HG03521 (cell line): ENCODE results near the gene ARHGAP21.
A peak's percentile ranks its signal among the peaks of the same experiment; 100 is the strongest.

Experiments
- ATAC-seq: cut with Tn5 transposase; IDR thresholded peaks from one replicate; pipeline ENCODE4 v1.9.1; 2021; ENCODE audit warnings: mild to moderate bottlenecking, moderate library complexity; ENCODE audit not compliant: unreplicated experiment

Gene ARHGAP21

DNA sequence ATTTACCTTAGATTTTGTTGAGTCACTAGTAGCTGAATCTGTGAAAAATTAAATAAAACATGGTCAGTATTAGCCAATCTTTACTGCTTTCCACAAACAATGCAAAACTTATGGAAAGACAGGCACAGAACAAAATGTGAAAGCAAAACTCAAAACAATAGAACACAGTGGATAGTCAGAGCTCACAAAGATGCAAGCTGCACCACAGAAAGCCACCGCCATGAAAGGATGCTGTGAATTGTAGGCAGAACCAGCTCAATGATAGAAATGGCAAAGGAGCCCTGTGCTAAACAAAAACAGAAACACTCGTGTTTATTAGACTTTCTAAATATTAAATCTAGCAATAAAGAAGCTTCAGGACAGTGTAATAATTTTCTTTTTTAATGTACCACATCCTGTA lies 134.4 kb downstream of the ARHGAP21 start:
- ATAC-seq = no peak

DNA sequence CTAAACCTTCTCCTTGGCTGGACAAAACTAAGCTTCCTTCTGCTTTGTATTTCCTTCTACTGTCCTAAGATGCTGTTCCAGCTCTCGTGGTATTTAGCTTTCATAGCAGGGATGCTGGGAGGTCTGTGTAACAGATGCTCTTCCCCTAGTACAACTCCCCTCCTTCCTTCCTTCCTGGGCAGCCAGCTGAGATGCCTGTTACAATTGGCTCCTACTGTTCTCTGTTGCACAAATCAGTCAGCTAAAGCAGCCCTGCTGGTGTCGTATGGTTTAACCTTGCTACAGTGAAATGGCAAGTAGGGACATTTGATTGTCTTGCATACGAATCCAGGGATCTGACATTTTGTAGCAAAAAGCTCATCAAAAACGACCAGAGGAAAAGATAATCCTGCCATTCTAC lies 143.8 kb downstream of the ARHGAP21 start:
- ATAC-seq = no peak

DNA sequence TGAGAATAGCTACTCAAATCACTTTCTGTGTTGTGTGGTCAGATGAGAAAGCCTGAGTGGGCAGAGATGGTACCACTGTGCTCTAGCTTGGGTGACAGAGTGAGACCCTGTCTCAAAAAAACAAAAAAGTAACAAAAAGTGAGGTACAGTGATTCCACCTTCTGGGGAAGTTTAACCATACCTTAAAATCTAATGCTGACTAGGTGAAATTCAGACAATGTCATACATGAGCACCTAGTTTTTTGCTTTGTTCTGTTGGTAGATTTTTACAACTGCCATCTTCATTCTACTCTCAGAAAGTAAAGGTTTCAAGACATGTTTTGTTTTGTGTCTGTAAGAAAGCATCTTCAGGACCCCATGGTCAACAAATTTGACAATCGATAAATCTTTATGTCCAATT lies 144.2 kb downstream of the ARHGAP21 start:
- no peak for ATAC-seq

DNA sequence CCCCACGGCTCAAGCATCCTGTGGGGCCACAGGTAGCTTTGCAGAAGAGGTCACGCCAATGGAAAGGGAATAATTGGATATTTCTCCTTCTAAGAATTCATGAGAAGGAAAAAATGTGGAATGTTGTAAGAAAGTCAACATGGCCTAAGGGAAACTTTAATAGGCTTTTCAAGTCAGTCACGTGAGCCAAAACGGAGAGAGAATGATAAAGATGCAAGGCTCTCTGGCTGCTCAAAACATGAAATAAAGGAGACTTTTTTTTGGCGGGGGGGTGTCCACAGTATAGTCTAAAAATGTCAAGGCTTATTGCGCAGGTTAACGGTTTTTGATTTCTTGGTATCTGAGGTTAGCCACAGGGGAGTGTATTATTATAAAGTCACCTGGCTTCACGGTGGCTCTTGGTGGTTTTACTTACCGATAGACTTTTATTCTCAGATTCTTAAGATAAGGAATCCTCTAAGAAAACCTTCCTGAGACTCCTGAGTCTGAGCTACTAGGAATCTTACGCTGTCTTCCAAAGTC lies 148.1 kb downstream of the ARHGAP21 start:
- no peak for ATAC-seq

DNA sequence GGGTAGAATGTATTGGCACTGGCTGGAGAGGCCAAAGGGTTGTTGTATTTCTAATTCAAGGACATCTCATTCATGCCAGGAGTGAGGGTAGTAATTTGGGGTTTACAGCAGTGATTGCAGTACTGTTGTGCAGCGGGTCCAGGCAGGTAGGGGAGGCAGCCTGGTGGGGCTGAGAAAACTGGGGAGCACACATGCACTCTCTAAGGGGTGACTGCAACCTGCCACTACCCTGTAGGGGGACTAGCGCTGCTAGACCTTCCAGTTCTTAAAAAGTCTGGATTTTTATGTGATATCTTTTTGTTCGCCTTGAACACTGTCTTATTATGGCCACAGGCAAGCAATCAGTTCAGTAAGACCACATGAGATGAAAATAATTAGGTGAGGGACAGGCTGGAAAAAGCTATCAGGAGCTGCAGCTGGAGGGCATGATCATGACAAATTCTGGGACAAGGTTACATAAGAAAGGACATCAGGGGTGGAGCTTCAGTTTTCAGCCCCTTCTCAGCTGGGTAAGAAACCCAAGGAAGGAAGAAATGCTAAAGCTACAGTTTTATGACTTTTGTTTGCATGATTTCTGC lies 149.0 kb downstream of the ARHGAP21 start:
- ATAC-seq = no peak

DNA sequence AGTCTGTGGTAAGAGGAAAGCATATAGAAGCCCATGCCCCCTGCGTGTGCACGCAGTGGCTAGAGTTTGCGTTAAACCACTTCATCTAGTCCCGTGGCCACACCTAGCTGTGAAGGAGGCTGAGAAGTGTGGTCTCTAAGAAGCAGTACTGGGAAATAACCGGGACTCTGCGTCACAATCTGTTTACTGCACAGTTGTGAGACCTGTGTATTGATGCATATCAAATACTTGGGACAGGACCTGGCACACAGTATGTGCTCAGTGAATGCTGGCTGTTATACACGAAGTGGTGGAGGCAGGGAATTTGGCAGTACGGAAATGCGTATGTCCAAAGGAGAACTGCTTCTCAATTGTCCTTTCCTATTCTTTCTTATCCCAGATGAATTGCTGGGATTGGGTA lies 149.5 kb downstream of the ARHGAP21 start:
- ATAC-seq = no peak

DNA sequence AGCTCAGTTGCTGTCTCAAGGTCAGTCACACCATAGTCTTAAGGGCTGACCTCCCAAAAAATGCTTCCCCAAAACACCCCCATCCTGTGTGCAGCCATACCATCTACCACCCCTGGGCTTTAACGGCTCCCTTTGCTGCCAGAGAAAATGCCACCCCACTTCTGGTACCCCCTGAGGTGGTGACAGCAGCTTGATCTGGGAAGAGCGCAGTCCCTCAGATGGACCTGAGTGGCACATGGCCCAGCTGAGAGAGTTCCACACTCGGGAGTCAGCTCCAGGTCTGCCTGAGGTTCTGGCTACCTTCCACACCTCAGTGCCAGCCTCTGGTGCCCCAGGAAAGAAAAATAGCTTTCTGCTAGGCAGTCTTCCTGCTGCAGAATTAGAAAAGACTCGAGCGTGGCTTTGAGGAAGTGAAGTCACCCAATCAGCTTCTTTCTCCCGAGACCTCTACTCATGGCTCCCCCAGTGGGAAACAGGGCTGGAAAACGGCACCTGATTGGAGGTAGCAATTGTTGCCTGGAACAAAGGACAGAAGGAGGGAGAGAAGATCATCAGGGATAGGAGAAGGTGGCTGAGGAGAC lies 151.7 kb downstream of the ARHGAP21 start:
- ATAC-seq = no peak

DNA sequence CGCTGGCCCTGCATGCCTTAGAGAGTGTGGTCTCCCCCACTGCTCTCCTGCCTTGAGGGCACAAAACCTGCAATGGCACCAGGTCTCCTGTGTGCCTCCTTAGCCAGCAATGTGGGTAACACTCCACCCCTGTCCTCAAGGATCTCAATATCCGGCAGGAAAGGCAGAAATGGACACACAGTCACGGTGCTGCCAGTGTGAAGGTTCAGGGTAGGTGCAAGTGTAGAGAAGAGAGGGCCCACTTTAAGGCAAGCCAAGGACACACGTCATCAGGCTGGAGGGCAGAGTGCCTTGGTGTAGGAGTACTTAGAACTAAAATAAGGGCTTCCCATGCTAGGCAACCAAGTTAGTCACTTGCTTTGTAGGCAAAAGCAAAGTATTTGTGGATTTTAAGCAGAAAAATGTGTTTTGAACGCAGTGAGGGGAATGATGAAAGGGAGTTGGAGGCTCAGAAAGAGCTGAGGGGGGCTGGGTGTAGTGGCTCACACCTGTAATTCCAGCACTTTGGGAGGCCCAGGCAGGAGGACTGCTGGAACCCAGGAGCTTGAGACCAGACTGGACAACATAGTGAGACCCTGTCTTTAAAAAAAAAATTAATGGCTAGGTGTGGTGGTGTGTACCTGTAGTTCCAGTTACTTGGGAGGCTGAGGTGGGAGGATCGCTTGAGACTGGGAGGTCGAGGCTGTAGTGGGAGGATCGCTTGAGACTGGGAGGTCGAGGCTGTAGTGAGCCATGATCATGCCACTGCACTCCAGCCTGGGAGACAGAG lies 152.8 kb downstream of the ARHGAP21 start:
- no peak for ATAC-seq

DNA sequence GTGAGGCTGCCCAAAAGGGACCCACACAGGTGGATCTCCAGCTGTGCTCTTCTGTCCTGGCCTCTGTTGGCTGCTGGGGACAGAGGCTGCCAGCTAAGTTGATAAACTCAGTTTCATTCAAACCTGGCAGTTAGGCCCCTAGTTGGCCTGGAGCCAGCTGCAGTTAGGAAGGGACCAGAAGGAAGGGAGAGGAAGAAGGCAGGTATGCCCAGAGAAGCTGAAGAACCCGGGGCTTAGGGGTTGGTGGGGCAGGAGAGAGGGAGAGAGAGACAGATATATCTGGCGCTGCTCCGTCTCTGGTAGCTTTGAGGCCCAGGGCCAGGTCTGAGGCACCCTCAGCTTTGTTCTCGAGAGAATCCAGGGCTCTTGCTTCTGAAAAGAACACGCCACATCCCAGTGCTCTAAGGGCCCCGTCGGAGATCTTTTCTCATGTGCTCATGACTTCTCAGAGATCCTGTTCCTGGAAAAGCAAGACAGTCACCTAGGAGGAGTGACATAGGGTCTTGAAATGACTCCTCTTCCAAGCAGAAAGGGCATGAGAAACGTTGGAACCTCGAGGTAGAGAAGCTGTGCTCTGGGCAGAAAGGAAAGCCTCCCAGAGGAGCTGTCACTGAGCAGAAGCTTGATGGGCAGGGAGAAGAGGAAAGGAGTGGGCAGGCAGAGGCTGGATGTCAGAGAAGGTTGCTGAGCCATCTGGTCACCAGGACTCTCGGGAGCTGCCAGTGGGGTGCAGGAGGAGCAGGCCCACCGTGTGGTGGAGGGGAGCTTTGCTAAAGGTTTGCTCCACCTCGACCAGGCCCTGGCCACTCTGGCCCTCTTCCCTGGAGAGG lies 153.6 kb downstream of the ARHGAP21 start:
- ATAC-seq = no peak

DNA sequence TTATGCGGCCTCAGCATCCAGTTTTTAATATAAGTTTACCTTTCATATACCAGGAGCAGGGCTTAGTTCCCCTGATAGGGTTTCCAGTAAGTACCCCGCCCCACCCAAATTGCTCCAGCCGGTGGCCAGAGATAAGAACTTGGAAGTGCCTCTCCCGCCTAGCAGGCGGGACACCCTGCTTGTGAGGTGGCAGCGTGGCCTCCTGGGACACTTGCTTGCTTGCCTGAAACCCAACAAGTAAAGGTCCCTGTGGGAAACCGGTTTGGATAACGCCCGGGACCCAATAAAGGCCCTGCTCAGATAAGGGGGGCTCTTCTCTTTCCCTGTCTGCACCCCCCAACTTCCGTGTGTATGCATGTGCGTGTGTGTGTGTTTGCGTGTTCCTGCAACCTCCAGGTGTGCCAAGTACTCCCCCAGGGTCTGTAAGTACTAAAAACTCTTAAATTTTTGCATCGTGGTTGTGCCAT lies 154.3 kb downstream of the ARHGAP21 start:
- no peak for ATAC-seq

DNA sequence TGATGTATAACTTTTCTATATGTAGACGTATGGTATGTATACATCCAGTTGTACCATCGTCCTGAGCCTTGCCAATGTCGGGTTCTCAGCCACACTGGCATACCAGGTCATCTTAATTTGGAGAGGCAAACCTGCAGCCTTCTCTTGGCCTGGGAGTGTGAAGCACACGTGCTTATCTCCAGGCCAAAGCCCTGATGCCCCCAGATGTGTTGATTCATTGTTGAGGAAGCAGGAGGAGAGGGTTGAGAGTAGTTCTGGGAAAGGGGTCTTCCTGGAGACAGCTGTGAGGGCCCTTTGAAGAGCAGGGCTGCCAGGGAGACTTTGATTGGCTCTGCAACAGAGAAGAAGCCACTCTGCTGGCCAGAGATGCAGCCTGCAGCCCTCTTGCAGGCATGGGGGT lies 155.6 kb downstream of the ARHGAP21 start:
- ATAC-seq = no peak

DNA sequence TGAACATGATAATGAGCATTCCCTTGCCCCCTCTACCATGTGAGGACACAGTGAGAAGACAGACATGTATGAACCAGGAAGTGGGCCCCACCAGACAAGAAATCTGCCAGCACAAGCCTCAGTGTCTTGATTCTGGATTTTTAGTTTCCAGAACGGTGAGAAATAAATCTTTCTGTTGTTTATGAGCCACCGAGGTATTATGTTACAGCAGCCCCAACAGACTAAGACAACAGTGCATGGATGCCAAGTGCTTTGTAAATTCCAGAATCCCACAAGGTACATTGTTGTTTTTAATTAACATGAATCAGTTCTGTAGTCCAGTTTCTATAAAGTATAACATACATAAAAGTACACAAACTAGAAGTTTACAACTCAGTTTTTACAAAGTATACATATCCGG lies 162.2 kb downstream of the ARHGAP21 start:
- ATAC-seq = no peak

DNA sequence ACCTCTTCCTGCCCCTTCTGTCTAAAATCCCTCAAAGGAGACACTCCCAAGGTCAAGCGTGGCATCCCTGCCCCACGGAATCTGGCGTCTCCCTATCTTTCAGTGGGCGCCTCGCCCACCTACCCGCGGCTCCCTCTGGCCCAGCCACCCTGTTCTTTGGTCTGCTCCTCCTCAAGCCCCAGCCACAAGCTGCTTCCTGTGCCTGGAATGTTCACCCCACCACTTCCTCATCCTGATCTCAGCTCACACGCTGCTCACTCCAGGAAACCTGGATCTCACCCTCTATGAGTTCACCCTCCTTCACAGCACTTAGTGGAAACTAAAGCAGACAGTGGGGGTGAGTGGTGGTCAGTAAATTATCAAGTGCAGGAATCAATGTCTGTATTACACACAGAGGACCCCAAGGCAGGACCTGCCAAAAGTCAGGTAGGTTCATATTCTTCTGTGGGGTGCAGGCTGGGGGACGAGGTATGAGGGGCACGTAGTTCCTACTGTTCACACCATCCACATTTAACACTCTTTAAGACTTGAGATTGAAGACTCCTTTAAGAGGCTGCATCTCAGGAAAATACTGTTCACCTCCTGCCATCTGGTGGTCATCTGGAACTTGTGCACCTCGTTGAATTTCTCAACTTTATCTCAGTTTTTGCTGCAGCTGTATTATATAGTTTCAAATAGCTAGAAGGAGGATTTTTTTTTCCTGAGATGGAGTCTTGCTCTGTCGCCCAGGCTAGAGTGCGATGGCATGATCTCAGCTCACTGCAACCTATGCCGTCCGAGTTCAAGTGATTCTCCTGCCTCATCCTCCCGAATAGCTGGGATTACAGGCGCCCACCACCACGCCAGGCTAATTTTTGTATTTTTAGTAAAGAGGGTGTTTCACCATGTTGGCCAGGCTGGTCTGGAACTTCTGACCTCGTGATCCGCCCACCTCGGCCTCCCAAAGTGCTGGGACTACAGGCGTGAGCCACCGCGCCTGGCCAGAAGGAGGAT lies 166.6 kb downstream of the ARHGAP21 start:
- ATAC-seq = no peak

DNA sequence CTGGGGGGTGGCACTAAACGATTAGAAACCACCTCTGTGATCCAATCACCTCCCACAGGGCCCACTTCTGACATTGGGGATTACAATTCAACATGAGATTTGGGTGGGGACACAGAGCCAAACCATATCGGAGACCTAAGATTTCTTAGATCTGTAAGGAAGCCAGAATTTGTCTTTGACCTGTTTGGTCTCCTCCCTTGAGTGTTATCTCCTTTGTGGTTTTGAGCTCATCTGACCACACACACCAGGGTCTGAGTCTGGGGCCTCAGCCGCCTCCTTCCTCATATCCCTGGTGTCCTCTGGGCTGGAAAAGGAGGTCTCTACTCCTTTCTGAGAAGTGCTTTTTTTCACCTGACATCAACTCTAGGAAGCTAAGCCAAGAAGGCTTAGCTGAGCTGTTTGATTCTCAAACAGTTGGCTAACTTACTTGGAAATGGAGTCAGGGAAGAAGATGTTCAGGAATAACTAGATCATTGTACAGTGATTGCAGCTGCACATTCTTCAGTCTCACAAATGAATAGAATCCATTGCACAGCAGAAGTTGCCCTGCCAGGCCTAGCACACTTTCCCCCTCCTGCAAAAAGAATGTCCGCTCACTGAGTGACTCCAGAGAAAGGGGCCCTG lies 167.4 kb downstream of the ARHGAP21 start:
- no peak for ATAC-seq

DNA sequence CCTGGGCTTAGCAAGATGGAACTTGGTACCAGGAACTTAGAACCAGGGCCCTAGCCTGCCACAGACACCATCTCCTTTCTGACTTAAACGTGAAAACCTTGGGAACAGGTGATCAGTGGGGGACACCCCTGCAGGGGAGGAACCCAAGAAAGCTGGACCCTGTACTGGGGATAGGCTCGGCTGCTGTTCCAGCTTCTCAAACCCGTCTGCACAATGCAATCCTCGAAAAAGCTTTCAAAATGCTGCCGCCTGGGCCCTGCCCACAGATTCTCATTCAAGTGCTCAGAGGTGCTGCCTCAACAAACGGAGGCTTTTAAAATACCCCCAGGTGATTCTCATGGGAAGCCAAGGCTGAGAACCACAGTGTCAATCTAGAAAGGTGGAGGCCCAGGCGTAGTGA lies 169.7 kb downstream of the ARHGAP21 start:
- ATAC-seq = no peak

DNA sequence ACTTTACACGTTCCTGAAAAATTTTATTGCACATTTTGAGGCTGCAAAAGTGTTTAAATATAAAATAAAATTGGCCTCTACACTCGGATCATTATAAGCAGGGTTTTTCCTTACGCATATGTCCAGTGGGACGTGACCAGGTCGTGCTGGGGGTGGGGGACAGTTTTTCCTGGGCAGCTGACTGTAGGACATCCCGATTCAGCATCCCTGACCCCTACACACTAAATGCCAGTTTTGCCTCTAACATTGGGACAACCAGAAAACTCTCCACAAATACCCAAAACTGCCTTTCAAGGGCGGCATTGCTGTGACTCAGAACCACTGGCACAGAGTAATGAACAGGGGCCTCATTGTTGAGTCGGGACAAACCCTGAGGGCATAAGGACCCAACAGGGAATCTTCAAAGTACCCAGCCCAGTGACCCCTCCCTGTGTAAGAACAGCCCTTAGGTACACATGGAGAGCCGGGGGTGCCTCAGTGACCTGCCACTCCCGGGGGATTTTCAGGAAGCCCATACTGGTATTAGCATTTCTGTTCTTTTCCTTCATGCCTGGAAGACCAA lies 170.6 kb downstream of the ARHGAP21 start:
- no peak for ATAC-seq

DNA sequence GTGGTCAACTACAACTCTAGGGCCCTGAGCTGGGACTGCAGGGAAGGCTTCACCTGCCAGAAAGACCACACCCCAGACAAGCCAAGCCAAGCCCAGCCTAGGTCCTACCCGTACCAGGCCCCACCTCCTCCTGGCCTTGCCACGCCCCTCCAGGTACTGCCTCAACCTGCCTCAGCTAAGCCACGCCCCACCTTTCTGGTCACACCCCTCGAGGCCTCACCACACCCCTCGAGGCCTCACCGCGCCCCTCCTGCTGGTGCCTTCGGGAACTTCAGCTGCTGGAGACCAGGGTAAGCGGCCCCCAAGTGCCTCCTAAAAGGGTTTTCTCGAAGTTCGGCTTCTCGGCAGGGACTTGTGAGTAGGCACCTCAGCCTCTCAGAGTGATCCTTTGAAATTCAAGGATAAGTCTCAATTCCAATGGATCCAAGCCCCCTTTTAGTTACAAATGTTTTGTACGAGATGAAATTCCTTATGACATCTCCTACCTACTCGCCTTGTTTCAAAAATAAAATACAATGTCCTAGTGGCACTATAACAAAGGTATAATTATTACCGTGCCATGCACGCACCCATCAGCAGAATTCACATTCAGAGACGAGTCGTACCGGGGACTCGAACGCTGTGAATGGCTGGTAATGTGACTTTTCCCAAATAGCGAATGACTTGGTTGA lies 171.2 kb downstream of the ARHGAP21 start:
- peak; percentile 70 for ATAC-seq

DNA sequence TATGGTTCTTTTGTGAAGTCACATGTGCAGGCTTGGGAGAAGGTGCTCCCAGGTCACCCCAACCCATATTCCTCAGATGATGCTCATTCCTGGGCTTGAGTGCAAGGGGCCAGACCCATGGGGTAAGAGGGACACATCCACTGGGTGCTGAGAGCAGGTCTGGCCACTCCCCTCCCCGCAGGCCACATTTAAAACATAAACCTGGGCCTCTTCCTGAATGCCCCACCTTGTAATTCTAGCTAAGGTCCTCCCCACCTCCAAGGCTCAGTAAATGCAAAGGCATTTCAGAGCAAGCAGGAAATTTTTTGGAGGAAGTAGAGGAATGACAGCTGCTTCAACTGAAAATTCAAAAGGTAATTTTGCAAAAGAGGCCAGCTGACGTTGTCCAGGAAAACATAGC lies 172.5 kb downstream of the ARHGAP21 start:
- no peak for ATAC-seq

DNA sequence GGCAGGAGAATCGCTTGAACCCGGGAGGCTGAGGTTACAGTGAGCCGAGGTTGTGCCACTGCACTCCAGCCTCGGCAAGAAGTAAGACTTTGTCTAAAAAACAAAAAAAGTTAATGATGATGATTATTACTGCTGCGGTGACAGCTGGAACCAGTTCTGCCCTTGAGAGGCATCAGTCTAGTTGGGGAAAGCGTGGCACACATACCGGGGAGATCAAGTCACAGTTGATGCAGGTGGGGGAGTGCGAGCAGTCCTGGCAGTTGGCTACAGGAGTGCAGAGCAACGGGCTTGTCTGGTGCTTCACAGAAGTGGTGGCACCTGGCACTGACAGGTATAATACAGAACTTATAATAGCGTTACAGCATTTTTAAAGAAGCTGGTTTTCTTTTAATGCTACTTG lies 173.0 kb downstream of the ARHGAP21 start:
- ATAC-seq = no peak
